Measurements from ENCODE around the gene RCSD1.
"Not testable (repeated sequence)": the region's sequence is repeated elsewhere in the genome, so short reads cannot be mapped to it uniquely, and the experiment has no call there.

RCSD1 gene

GRCh38 chr1:167738158-167738557, 108.1 kb downstream of the RCSD1 start:
- TF ChIP-seq CTCF (conservative IDR thresholded peaks at IDR 0.05; ENCODE audit: low read depth, low read length) = no peak
- H3K4me1 ChIP-seq (ENCODE audit: low read depth, poor library complexity, severe bottlenecking) = peaks cover 13% of the 10 kb centered on the region
- no peaks in the 10 kb centered on the region for H3K27me3 ChIP-seq (ENCODE audit: insufficient read depth, low read depth)
- H3K4me2 ChIP-seq = no peak overlapping the region
- H3K9ac ChIP-seq = no peak overlapping the region
- peaks cover 11% of the 10 kb centered on the region; the same call in 1 of the 2 replicates for H3K79me2 ChIP-seq (ENCODE audit: insufficient read depth, low read depth)
- no peak overlapping the region for H2AFZ ChIP-seq (ENCODE audit: low read depth)
- no peak overlapping the region for H3K4me3 ChIP-seq (IDR thresholded peaks at IDR 0.05; ENCODE audit: insufficient read depth, low read depth, low read length)
- H3K27ac ChIP-seq = no peak overlapping the region
- no peaks in the 10 kb centered on the region for H3K36me3 ChIP-seq (ENCODE audit: insufficient read depth)
- H4K20me1 ChIP-seq (ENCODE audit: insufficient read depth) = no peaks in the 10 kb centered on the region

- Histone ChIP-seq H3K79me2 (ENCODE audit: insufficient read depth, low read depth) (peaks cover 11% of the 10 kb centered on the region; the same call in 1 of the 2 replicates), H3K4me2 (no peak overlapping the region), H3K9ac (no peak overlapping the region), H3K4me1 (ENCODE audit: low read depth, poor library complexity, severe bottlenecking) (peaks cover 13% of the 10 kb centered on the region), H3K27ac (no peak overlapping the region), H4K20me1 (ENCODE audit: insufficient read depth) (no peaks in the 10 kb centered on the region), H3K27me3 (ENCODE audit: insufficient read depth, low read depth) (no peaks in the 10 kb centered on the region), H3K4me3 (IDR thresholded peaks at IDR 0.05; ENCODE audit: insufficient read depth, low read depth, low read length) (no peak overlapping the region), H3K36me3 (ENCODE audit: insufficient read depth) (no peaks in the 10 kb centered on the region), H2AFZ (ENCODE audit: low read depth) (no peak overlapping the region)
- no peak for TF ChIP-seq CTCF (conservative IDR thresholded peaks at IDR 0.05; ENCODE audit: low read depth, low read length)
These were observed 109.7 kb downstream of the RCSD1 start for GRCh38 chr1:167739752-167740151.

GRCh38 chr1:167741103-167741502, 111.1 kb downstream of the RCSD1 start:
- not testable (repeated sequence) for H4K20me1 ChIP-seq (ENCODE audit: insufficient read depth); H3K4me3 ChIP-seq (IDR thresholded peaks at IDR 0.05; ENCODE audit: insufficient read depth, low read depth, low read length); H3K4me2 ChIP-seq; H2AFZ ChIP-seq (ENCODE audit: low read depth); H3K27ac ChIP-seq; H3K9ac ChIP-seq; H3K36me3 ChIP-seq (ENCODE audit: insufficient read depth); H3K27me3 ChIP-seq (ENCODE audit: insufficient read depth, low read depth)
- peaks cover 11% of the 10 kb centered on the region; the same call in 1 of the 2 replicates for H3K79me2 ChIP-seq (ENCODE audit: insufficient read depth, low read depth)
- H3K4me1 ChIP-seq (ENCODE audit: low read depth, poor library complexity, severe bottlenecking) = peaks cover 13% of the 10 kb centered on the region

- H3K4me3 ChIP-seq (IDR thresholded peaks at IDR 0.05; ENCODE audit: insufficient read depth, low read depth, low read length); H3K27me3 ChIP-seq (ENCODE audit: insufficient read depth, low read depth); H4K20me1 ChIP-seq (ENCODE audit: insufficient read depth); H3K36me3 ChIP-seq (ENCODE audit: insufficient read depth); H3K79me2 ChIP-seq (ENCODE audit: insufficient read depth, low read depth); H3K4me2 ChIP-seq; H3K9ac ChIP-seq; H2AFZ ChIP-seq (ENCODE audit: low read depth); H3K27ac ChIP-seq: not testable (repeated sequence)
- H3K4me1 ChIP-seq (ENCODE audit: low read depth, poor library complexity, severe bottlenecking) = peaks cover 13% of the 10 kb centered on the region
These were observed 112.5 kb downstream of the RCSD1 start for GRCh38 chr1:167742392-167743057.

GRCh38 chr1:167744901-167745300, 114.9 kb downstream of the RCSD1 start:
- TF ChIP-seq CTCF (conservative IDR thresholded peaks at IDR 0.05; ENCODE audit: low read depth, low read length) = no peak
- Histone ChIP-seq H2AFZ (ENCODE audit: low read depth) (no peak overlapping the region), H4K20me1 (ENCODE audit: insufficient read depth) (no peaks in the 10 kb centered on the region), H3K27me3 (ENCODE audit: insufficient read depth, low read depth) (no peaks in the 10 kb centered on the region), H3K79me2 (ENCODE audit: insufficient read depth, low read depth) (no peaks in the 10 kb centered on the region), H3K9ac (no peak overlapping the region), H3K4me2 (no peak overlapping the region), H3K27ac (no peak overlapping the region), H3K36me3 (ENCODE audit: insufficient read depth) (no peaks in the 10 kb centered on the region), H3K4me1 (ENCODE audit: low read depth, poor library complexity, severe bottlenecking) (peaks cover 13% of the 10 kb centered on the region), H3K4me3 (IDR thresholded peaks at IDR 0.05; ENCODE audit: insufficient read depth, low read depth, low read length) (no peak overlapping the region)
